ENCODE results near the gene PIK3R5.

The PIK3R5 gene

GRCh38 chr17:8859804-8860430 is 105.6 kb downstream of the PIK3R5 start:
- TF ChIP-seq, protein P1, sequence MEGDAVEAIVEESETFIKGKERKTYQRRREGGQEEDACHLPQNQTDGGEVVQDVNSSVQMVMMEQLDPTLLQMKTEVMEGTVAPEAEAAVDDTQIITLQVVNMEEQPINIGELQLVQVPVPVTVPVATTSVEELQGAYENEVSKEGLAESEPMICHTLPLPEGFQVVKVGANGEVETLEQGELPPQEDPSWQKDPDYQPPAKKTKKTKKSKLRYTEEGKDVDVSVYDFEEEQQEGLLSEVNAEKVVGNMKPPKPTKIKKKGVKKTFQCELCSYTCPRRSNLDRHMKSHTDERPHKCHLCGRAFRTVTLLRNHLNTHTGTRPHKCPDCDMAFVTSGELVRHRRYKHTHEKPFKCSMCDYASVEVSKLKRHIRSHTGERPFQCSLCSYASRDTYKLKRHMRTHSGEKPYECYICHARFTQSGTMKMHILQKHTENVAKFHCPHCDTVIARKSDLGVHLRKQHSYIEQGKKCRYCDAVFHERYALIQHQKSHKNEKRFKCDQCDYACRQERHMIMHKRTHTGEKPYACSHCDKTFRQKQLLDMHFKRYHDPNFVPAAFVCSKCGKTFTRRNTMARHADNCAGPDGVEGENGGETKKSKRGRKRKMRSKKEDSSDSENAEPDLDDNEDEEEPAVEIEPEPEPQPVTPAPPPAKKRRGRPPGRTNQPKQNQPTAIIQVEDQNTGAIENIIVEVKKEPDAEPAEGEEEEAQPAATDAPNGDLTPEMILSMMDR (IDR thresholded peaks at IDR 0.05; ENCODE audit: insufficient read depth, low read length, poor library complexity, severe bottlenecking) = no peak
- no peak for TF ChIP-seq EZH2phosphoT487 (conservative IDR thresholded peaks at IDR 0.05; ENCODE audit: low read length)
- Histone ChIP-seq H2AFZ (ENCODE audit: low read depth, low read length, severe bottlenecking) (no peak overlapping the region), H3K9ac (ENCODE audit: low read length) (no peak overlapping the region), H3K9me3 (ENCODE audit: insufficient read depth, low read length) (no peaks in the 10 kb centered on the region), H3K27ac (ENCODE audit: low read depth, low read length) (no peak overlapping the region), H3K36me3 (ENCODE audit: low read length) (no peaks in the 10 kb centered on the region), H3K9me2 (replicated peaks; ENCODE audit: insufficient read depth, low read length) (no peaks in the 10 kb centered on the region), H3K4me3 (ENCODE audit: insufficient read depth, low read length, poor library complexity, severe bottlenecking) (no peak overlapping the region), H3F3A (ENCODE audit: insufficient read depth) (no peaks in the 10 kb centered on the region), H4K20me1 (ENCODE audit: low read depth, low read length) (no peaks in the 10 kb centered on the region), H3K4me2 (ENCODE audit: low read depth, low read length, poor library complexity, severe bottlenecking) (no peak overlapping the region), H3K27me3 (ENCODE audit: low read length) (no peaks in the 10 kb centered on the region), H3K79me2 (ENCODE audit: insufficient read depth, low read length) (no peaks in the 10 kb centered on the region)

- no peaks in the 10 kb centered on the region for H4K20me1 ChIP-seq (ENCODE audit: low read depth, low read length)
- no peak overlapping the region for H3K9ac ChIP-seq (ENCODE audit: low read length)
Measured at GRCh38 chr17:8859027-8859803, 106.3 kb downstream of the PIK3R5 start.

DNA sequence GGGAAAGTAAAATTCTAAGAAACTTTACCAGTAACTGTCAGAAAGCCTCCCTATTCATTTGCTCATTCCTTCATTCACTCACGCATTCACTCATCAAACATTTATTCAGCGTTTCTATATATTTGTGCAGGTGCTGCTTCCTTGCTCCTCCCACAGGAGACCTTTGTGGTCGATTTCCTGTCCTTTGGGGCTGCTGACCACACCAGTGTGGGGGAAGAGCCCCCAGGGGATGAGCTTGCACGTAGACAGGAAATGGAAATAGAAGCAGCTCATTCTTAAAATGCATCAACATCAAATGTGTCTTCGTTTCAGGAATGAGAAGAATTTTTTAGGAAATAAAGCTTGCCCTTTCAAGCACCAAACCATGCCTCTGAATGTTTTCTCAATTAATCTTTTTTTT is 107.6 kb downstream of the PIK3R5 start:
- Histone ChIP-seq H3K9ac (ENCODE audit: low read length) (no peak overlapping the region), H3K27me3 (ENCODE audit: low read length) (no peaks in the 10 kb centered on the region), H3K9me3 (ENCODE audit: insufficient read depth, low read length) (no peaks in the 10 kb centered on the region), H4K20me1 (ENCODE audit: low read depth, low read length) (no peaks in the 10 kb centered on the region), H3K27ac (ENCODE audit: low read depth, low read length) (no peak overlapping the region), H3K79me2 (ENCODE audit: insufficient read depth, low read length) (no peaks in the 10 kb centered on the region), H3K4me3 (ENCODE audit: insufficient read depth, low read length, poor library complexity, severe bottlenecking) (no peak overlapping the region), H3K4me2 (ENCODE audit: low read depth, low read length, poor library complexity, severe bottlenecking) (no peak overlapping the region), H3K9me2 (replicated peaks; ENCODE audit: insufficient read depth, low read length) (no peaks in the 10 kb centered on the region), H3F3A (ENCODE audit: insufficient read depth) (no peaks in the 10 kb centered on the region), H2AFZ (ENCODE audit: low read depth, low read length, severe bottlenecking) (no peak overlapping the region), H3K36me3 (ENCODE audit: low read length) (no peaks in the 10 kb centered on the region)
- TF ChIP-seq EZH2phosphoT487 (conservative IDR thresholded peaks at IDR 0.05; ENCODE audit: low read length) = no peak
- TF ChIP-seq, protein P1 (IDR thresholded peaks at IDR 0.05; ENCODE audit: insufficient read depth, low read length, poor library complexity, severe bottlenecking) = no peak

More at GRCh38 chr17:8859027-8859803, 106.3 kb downstream of the PIK3R5 start:
- Histone ChIP-seq H2AFZ (ENCODE audit: low read depth, low read length, severe bottlenecking) (no peak overlapping the region), H3K9me3 (ENCODE audit: insufficient read depth, low read length) (no peaks in the 10 kb centered on the region), H3K79me2 (ENCODE audit: insufficient read depth, low read length) (no peaks in the 10 kb centered on the region), H3K27ac (ENCODE audit: low read depth, low read length) (no peak overlapping the region), H3K4me3 (ENCODE audit: insufficient read depth, low read length, poor library complexity, severe bottlenecking) (no peak overlapping the region), H3K9me2 (replicated peaks; ENCODE audit: insufficient read depth, low read length) (no peaks in the 10 kb centered on the region), H3K4me2 (ENCODE audit: low read depth, low read length, poor library complexity, severe bottlenecking) (no peak overlapping the region), H3K27me3 (ENCODE audit: low read length) (no peaks in the 10 kb centered on the region), H3K36me3 (ENCODE audit: low read length) (no peaks in the 10 kb centered on the region), H3F3A (ENCODE audit: insufficient read depth) (no peaks in the 10 kb centered on the region)
- TF ChIP-seq, protein P1 (IDR thresholded peaks at IDR 0.05; ENCODE audit: insufficient read depth, low read length, poor library complexity, severe bottlenecking) = no peak
- no peak for TF ChIP-seq EZH2phosphoT487 (conservative IDR thresholded peaks at IDR 0.05; ENCODE audit: low read length)

Data from SU-DHL-6 (cell line).